Stimulated activated CD4-positive, alpha-beta T cell treated with anti-CD3 and anti-CD28 coated beads, Interleukin-4, amount 100 ng/mL, for 4 hours (primary cell): ENCODE measurements around the gene CCR2.

Experiments
- DNase-seq, 2 experiments: peaks; one replicate each; pipeline ENCODE4 v3.0.0-alpha.2; 2020

Gene CCR2

DNA sequence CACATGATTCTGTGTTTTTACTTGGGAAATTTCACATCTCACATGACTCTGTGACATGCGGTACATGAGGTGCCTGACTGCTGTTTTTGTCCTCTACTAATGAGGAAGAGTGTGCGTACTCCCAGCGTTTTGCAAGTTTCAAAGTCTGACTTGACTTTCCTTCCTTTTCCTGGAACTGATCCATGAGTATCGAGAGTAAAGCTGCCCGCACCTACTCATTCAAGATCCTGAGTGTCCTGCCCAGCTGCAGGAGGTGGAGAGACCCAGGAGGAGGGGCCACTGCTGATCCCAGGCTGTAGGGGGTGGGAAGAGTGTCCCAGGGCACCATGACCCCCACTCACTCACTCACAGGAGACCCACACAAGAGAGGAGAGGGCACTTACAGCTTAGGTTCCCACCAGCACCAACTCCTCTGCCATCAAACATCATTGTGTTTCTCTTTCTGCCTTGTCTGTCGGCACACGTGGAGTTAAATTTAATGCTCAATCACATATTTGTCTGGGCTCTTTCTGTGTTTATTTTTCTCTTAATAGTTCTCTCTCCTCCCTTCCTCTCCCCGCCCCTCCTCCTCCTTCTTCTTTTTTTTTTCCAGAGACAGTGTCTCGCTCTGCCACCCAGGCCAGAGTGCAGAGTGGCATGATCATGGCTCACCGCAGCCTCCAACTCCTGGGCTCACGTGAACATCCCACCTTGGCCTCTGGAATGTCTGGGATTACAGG lies 51.5 kb downstream of the CCR2 start:
- no peak for DNase-seq

DNA sequence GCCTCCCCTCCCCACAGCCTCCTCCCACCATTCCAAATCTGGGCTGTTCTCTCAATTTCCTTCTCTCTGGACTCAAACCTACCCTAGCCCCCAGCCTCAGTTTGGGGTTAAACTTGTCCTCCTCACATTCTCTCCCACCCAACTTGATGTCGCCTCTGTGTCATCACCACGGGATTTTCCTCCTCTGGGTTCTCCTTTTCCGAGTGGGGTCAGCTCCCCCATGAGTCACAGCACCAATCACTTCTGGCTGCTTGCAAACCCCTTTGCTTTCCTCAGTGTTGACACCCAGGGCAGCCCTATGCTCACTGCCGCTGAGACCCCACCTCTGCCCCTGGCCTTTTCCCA lies 52.5 kb downstream of the CCR2 start:
- DNase-seq = no peak

DNA sequence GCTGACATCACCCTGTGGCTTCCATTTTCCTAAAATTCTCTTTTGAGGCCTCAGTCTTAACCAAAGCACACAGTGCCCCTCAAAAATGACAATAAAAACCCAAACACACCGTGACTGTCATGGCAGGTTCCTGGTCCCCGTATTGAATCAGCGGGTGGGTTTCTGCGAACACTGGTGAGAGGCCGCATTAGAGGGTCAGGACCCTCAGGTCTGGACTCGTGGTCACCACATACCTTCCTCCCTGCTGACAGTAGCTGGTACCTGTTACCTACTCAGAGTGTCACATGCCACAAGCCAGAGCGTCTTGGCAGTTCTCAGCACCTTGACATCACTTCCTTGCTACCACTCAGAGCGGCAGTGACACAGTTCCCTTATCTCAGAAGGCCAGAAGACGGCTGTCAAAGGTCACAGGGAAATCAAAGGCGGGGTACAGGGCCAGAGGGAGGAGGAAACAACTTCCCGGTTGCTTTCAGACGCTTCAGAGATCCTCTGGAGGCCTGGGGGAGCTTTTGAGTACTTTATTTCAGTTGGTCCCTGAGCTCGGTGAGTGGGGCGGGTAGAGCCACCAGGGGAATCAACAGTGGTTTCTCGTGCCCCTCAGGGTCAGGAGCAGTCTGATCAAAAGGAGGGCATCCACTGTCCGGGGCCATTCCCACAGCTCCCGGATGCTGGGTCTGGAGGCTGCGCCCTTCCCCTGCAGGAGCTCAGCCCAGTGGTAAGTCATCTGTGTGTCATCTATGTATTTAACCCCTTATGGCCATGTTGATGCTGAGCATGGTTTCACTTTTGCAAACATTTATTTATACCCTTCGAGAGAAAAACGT lies 53.1 kb downstream of the CCR2 start, which contains the start of the genes CCR5AS and CCRL2:
TSS of gene CCR5AS (minus strand) at position 279 of the 824 bp plus-strand sequence.
TSS of gene CCRL2 (plus strand) at position 472 of the 824 bp plus-strand sequence. CDS start 821 bp downstream, outside the sequence.
- DNase-seq = peak; percentile 3 to 41

DNA sequence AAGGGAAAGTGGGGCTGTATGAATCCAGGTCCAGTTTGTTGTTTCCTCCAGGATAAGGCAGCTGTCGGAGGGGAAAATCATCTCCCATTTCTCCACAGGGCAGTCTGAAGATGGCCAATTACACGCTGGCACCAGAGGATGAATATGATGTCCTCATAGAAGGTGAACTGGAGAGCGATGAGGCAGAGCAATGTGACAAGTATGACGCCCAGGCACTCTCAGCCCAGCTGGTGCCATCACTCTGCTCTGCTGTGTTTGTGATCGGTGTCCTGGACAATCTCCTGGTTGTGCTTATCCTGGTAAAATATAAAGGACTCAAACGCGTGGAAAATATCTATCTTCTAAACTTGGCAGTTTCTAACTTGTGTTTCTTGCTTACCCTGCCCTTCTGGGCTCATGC lies 54.1 kb downstream of the CCR2 start:
- DNase-seq = no peak

DNA sequence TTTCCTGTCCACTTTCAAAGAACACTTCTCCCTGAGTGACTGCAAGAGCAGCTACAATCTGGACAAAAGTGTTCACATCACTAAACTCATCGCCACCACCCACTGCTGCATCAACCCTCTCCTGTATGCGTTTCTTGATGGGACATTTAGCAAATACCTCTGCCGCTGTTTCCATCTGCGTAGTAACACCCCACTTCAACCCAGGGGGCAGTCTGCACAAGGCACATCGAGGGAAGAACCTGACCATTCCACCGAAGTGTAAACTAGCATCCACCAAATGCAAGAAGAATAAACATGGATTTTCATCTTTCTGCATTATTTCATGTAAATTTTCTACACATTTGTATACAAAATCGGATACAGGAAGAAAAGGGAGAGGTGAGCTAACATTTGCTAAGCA lies 54.9 kb downstream of the CCR2 start:
- no peak for DNase-seq

DNA sequence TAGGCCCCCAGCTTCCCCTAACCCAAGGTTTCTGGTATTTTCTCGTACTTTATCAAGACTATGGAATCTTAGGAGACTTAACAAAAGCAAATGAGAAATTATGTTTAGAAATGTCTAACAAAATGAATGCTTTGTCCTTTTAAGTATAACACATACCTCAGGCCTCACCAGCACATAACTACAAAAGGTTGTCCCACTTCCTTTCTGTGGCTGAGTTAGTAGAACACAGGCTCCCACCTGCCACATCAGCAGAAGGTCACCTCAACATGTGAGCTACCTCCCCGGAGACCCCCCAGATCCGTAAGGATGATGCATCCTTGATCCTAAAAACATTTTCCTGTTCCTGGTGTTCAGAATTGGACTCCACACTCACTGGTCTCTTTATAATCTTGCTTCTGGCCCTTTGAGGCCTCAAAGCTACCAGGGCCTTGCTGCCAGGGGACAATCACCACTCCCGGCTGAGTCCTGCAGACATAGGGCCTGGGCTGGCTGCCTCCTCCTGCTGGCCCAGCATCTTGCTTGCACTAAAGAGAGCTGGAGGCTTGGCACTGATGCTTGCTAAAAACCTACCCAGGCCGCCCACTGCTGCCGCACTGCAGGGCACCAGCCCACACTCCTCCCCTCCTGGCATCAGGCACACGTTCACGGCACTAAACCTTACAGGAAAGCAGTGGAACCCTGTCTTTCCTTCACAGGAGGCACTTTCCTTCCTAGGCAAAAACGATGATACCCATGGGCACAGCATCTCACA lies 56.0 kb downstream of the CCR2 start:
- no peak for DNase-seq
